ENCODE results near the gene SLC29A3. TPM values are rescaled to one million over a fixed set of nuclear protein-coding genes. Genes with fewer than 3 reads are reported as not detected.

The SLC29A3 gene
- total and polyA plus RNA-seq, 2 of the 8 experiments (the other 6 are each of a cell fraction or from before 2014, with no cell fraction given) = 14.0 to 24.6 TPM

DNA sequence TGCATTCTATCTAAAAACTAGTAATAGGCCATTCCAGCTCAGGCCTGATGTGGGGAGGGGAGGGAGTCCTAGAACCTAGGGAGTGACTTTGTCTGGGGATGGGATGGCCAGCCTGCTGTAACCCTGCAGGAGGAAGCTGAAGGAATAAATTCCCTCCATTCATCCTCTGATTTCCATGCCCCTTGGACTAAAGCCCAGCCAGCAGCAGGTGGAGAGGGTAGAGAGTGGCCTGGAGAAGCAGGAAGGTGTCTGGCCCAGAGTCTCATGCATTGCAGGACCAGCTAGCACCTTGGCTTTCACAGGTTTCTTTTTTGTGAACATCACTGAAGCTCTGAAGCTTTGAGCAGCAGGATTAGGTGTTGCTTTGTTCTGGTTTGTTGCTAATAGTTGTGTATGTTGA lies 44.9 kb downstream of the SLC29A3 start:
- Histone ChIP-seq H2AK5ac (ENCODE audit: low read depth, low read length) (no peak overlapping the region), H2BK5ac (ENCODE audit: low read depth, low read length) (no peak overlapping the region), H3K27ac (ENCODE audit: low read depth, low read length) (no peak overlapping the region), H3K23me2 (ENCODE audit: low read depth, low read length) (no peaks in the 10 kb centered on the region), H3K9ac (replicated peaks in 1 of 4; ENCODE audit: extremely low read depth in 1 of 4, low read depth in 3 of 4, low read length in 3 of 4) (no peak overlapping the region), H3K14ac (ENCODE audit: insufficient read length) (no peak overlapping the region), H3K4me2 (ENCODE audit: insufficient read depth in 1 of 2, low read depth in 2 of 2, low read length in 2 of 2) (no peak overlapping the region), H3K23ac (ENCODE audit: insufficient read length) (no peak overlapping the region), H3K79me2 (ENCODE audit: control insufficient read depth in 1 of 2, insufficient read depth in 2 of 2, low read length in 2 of 2) (no peaks in the 10 kb centered on the region), H3K18ac (ENCODE audit: extremely low read depth, low read length) (no peak overlapping the region), H4K20me1 (replicated peaks in 1 of 2; ENCODE audit: control insufficient read depth in 1 of 2, insufficient read depth in 2 of 2, low read length in 2 of 2) (peaks cover 0 to 1% of the 10 kb centered on the region in 2 experiments), H2BK15ac (ENCODE audit: low read length) (no peak overlapping the region), H3K4me3 (ENCODE audit: extremely low read depth in 1 of 4, insufficient read depth in 2 of 4, low read depth in 3 of 4, low read length in 4 of 4) (no peak overlapping the region), H2BK12ac (ENCODE audit: low read depth, low read length) (no peak overlapping the region), H3K79me1 (ENCODE audit: low read depth, low read length) (no peaks in the 10 kb centered on the region), H3K36me3 (ENCODE audit: control insufficient read depth in 2 of 4, insufficient read depth in 4 of 4, low read length in 3 of 4) (peaks cover 2 to 7% (median 3%) of the 10 kb centered on the region in 4 experiments; a peak in 5 of 8 replicates), H2BK120ac (replicated peaks; ENCODE audit: low read depth, low read length) (no peak overlapping the region), H4K91ac (replicated peaks; ENCODE audit: insufficient read length, low read length) (no peak overlapping the region), H3K27me3 (replicated peaks in 1 of 4; ENCODE audit: control insufficient read depth in 3 of 4, extremely low read depth in 1 of 4, insufficient read depth in 3 of 4, low read length in 3 of 4) (no peaks in the 10 kb centered on the region; a peak in 1 of 7 replicates), H2BK20ac (ENCODE audit: low read length) (no peak overlapping the region), H4K8ac (ENCODE audit: extremely low read depth, insufficient read depth, low read length) (no peak overlapping the region), H3K56ac (replicated peaks; ENCODE audit: insufficient read length, low read depth, low read length) (no peak overlapping the region), H4K5ac (ENCODE audit: insufficient read length, low read depth, low read length) (no peak overlapping the region), H3K4me1 (replicated peaks in 1 of 4; ENCODE audit: control insufficient read depth in 3 of 4, insufficient read depth in 4 of 4, low read length in 3 of 4) (no peaks in the 10 kb centered on the region), H3K4ac (replicated peaks; ENCODE audit: insufficient read length, low read depth, low read length) (no peak overlapping the region), H3K9me3 (ENCODE audit: insufficient read depth in 2 of 2, low read depth in 1 of 2, low read length in 1 of 2) (no peaks in the 10 kb centered on the region), H2AFZ (ENCODE audit: low read length) (no peak overlapping the region)
- no peak for TF ChIP-seq TEAD4 (IDR thresholded peaks at IDR 0.05; ENCODE audit: low read depth, low read length)
- TF ChIP-seq ASH2L (IDR thresholded peaks at IDR 0.05; ENCODE audit: low read length) = no peak
- TF ChIP-seq CTBP2 (IDR thresholded peaks at IDR 0.05; ENCODE audit: borderline replicate concordance, insufficient read depth, insufficient read length, low read length) = no peak
- no peak for TF ChIP-seq JUN (IDR thresholded peaks at IDR 0.05; ENCODE audit: low read depth, low read length)
- no peak for TF ChIP-seq RAD21 (IDR thresholded peaks at IDR 0.05 in 1 of 2, conservative IDR thresholded peaks at IDR 0.05 in 1 of 2; ENCODE audit: low read depth in 2 of 2, low read length in 2 of 2)
- FAIRE-seq (no peak), DNase-seq (ENCODE audit: low read depth in 1 of 2, low spot score in 2 of 2) (no peak)
- CTCF ChIA-PET (ENCODE audit: partially characterized antibody) = interaction anchor here (0.6 to 28.0 kb wide), 9 partner anchors 10 to 206 kb away, joined by 3 to 401 read pairs (median 4); partner anchors contain the start of gene SLC29A3
- POLR2A ChIA-PET (ENCODE audit: partially characterized antibody) = interaction anchor here (1.1 to 1.2 kb wide), 2 partner anchors 9 to 11 kb away, joined by 3 to 4 read pairs; no protein-coding TSS in a partner anchor

All from H1 (cell line).